ENCODE measurements around the gene FOXJ3. TPM values are rescaled to one million over a fixed set of nuclear protein-coding genes. Genes with fewer than 3 reads are reported as not detected.
A peak's percentile ranks its signal among the peaks of the same experiment; 100 is the strongest.

The FOXJ3 gene
- total RNA-seq, 1 donor from 2014 or later, result 13.2 TPM

DNA sequence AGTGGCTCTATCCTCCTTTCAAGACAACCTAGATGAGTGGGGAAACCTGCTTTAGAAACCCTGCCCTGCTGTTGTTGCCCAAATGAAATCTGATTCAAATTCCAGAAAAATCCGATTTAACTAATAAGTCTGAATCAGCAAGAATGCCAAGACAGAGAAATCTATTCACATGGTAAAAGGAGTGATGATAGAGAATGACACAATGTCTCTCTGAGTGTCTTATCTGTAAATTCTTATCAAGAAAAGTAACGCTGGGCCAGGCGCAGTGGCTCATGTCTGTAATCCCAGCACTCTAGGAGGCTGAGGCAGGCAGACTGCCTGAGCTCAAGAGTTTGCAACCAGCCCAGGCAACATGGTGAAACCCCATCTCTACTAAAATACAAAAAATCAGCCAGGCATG is 156.8 kb downstream of the FOXJ3 start:
- Histone ChIP-seq H3K36me3 (ENCODE audit: control insufficient read depth, insufficient read depth, low read length) (no peaks in the 10 kb centered on the region), H3K4me3 (ENCODE audit: low read depth, low read length) (no peak overlapping the region), H3K27me3 (ENCODE audit: control insufficient read depth, insufficient read depth, low read length) (no peaks in the 10 kb centered on the region)
- DNase-seq (ENCODE audit: low read depth) (no peak), FAIRE-seq (no peak)
- TF ChIP-seq, protein P1, sequence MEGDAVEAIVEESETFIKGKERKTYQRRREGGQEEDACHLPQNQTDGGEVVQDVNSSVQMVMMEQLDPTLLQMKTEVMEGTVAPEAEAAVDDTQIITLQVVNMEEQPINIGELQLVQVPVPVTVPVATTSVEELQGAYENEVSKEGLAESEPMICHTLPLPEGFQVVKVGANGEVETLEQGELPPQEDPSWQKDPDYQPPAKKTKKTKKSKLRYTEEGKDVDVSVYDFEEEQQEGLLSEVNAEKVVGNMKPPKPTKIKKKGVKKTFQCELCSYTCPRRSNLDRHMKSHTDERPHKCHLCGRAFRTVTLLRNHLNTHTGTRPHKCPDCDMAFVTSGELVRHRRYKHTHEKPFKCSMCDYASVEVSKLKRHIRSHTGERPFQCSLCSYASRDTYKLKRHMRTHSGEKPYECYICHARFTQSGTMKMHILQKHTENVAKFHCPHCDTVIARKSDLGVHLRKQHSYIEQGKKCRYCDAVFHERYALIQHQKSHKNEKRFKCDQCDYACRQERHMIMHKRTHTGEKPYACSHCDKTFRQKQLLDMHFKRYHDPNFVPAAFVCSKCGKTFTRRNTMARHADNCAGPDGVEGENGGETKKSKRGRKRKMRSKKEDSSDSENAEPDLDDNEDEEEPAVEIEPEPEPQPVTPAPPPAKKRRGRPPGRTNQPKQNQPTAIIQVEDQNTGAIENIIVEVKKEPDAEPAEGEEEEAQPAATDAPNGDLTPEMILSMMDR (IDR thresholded peaks at IDR 0.05; ENCODE audit: insufficient read depth, low read length, severe bottlenecking), result no peak

DNA sequence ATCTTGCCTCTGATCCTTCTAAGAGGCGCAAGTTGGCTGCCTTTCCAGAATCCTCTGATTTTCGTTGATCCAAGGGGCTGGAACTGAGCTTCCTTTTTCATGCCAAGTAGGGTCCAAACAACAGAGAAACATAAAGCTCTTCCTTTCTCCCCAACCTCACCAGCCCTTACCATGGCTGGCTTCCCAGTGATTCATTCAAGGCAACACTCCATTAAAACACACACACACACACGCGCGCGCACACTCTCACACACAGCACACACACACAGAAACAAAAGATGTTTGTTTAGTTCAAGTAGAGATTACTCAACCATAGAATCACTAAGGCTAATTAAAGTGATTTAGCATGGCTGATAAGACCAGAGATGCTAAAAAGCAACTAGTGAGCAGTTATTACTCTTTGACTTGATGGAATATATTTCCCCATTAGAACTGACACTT is 157.5 kb downstream of the FOXJ3 start:
- FAIRE-seq (no peak), DNase-seq (ENCODE audit: low read depth) (peak; percentile 64)

DNA sequence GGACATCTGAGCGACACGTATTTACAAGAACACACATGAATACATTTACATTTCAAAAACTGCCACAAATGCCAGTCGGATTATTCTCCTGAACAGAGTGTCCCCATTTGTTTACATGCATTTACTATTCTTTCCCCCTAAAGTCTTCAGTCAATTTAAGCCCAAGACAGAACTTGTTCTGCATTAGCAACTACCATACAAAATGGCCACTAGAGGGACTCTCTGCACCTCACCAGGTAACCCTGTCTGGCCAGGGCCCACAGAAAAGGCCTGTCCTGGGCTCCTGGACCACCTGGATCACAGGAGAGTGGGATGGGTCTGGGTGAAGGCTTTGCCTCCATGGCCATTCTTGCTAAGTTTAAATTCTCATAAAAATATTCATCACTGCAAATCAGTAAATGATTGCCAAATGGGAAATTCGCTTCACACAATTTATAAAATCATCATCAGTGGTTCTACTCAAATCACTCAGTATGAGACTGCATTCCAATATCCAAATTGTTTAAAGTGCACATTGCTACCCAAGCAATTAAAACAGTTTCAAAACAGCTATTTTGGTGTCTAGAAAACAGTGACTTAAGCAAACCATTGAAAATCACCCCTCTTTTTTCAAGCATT is 158.0 kb downstream of the FOXJ3 start:
- DNase-seq (ENCODE audit: low read depth) (peak; percentile 65), FAIRE-seq (no peak)
- TF ChIP-seq, protein P1 (IDR thresholded peaks at IDR 0.05; ENCODE audit: insufficient read depth, low read length, severe bottlenecking), result peak; percentile 82

More for the DNA sequence above, 157.5 kb downstream of the FOXJ3 start:
- no peaks in the 10 kb centered on the region for H3K36me3 ChIP-seq (ENCODE audit: control insufficient read depth, insufficient read depth, low read length)
- no peak overlapping the region for H3K4me3 ChIP-seq (ENCODE audit: low read depth, low read length)
- TF ChIP-seq, protein P1 (IDR thresholded peaks at IDR 0.05; ENCODE audit: insufficient read depth, low read length, severe bottlenecking), result no peak
- H3K27me3 ChIP-seq (ENCODE audit: control insufficient read depth, insufficient read depth, low read length), result no peaks in the 10 kb centered on the region

DNA sequence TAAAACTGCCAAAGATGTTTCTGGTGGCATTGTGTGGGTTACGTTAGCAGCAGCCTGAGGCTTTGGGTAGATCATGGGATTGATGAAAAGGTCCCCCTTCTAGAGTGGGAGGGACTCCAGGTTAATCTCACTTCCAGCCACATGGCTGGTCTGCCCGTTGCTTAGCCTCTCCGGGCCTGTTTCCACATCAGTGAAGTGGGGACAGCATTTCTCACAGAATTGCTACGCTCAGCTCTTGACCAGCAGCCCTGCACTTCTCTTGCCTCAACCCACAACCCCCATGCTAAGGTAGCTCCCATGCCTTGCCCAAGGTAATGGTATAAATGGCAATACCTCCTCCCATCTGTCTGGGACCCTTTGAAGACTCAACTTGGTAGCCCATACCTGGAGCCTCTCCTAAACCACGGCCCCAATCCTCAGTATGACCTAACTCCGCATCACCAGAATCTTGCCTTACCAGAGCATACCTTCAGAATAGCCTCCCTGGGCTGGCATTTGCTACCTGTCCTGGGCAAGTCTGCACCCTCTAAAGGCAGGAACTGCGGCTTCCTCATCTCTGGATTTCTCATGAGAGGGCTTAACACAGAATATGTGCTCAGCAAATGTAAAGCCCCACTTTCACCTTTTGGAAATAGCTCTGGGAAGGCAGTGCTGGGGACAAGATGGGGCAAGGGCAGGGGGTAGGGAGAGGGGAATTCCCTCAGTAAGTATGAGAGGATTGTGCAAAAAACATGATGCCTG is 159.6 kb downstream of the FOXJ3 start:
- Histone ChIP-seq H3K4me3 (ENCODE audit: low read depth, low read length) (no peak overlapping the region), H3K27me3 (ENCODE audit: control insufficient read depth, insufficient read depth, low read length) (no peaks in the 10 kb centered on the region), H3K36me3 (ENCODE audit: control insufficient read depth, insufficient read depth, low read length) (no peaks in the 10 kb centered on the region)
- TF ChIP-seq, protein P1 (IDR thresholded peaks at IDR 0.05; ENCODE audit: insufficient read depth, low read length, severe bottlenecking), result no peak
- no peak for FAIRE-seq
- peak; percentile 78 for DNase-seq (ENCODE audit: low read depth)

More for the DNA sequence above, 158.0 kb downstream of the FOXJ3 start:
- Histone ChIP-seq H3K4me3 (ENCODE audit: low read depth, low read length) (no peak overlapping the region), H3K27me3 (ENCODE audit: control insufficient read depth, insufficient read depth, low read length) (no peaks in the 10 kb centered on the region), H3K36me3 (ENCODE audit: control insufficient read depth, insufficient read depth, low read length) (no peaks in the 10 kb centered on the region)

DNA sequence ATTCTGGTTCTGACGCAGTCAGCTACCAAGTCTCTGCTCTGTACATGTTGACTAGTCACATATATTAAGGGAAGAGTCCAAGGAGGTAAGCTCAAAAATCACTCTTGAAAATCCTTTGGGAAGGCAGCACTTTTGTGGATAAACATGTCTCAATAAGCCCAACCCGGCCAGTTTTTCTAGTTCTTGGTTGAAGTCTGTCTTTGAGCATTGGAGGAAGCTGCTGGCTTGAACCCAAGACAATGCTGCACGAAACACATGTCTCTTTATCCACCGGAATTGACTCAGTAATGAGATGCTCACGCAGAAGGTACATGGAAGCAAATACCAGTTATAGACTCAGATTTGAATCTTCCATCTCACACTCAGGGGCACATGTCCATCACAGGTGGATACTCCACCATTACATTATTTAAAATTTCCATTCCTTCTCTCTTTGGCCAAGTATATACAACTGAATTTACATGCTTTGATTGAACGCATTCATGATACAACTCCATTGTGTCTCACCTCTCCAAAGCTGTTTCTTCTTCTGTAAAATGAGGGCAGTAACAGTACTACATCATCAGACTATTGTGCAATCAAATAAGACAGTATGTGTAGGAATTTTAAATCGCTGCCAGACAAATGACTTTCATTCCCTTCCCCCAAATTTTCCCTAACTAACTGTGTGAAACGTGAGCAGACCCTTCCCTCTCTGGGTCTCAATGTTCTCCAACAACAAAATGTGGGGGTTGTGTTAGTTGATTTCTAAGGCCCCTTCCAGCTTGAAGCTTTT is 160.9 kb downstream of the FOXJ3 start:
- FAIRE-seq (peak; percentile 97), DNase-seq (ENCODE audit: low read depth) (peak; percentile 98)
- no peaks in the 10 kb centered on the region for H3K36me3 ChIP-seq (ENCODE audit: control insufficient read depth, insufficient read depth, low read length)
- TF ChIP-seq, protein P1 (IDR thresholded peaks at IDR 0.05; ENCODE audit: insufficient read depth, low read length, severe bottlenecking), result no peak
- H3K4me3 ChIP-seq (ENCODE audit: low read depth, low read length), result no peak overlapping the region
- H3K27me3 ChIP-seq (ENCODE audit: control insufficient read depth, insufficient read depth, low read length), result no peaks in the 10 kb centered on the region

Data from bronchial epithelial cell (primary cell).